PFSK-1 (cell line): ENCODE data around the gene DLX1.

Source experiments
- FOXP2 ChIP-seq: optimal IDR thresholded peaks from 2 replicates; pipeline ENCODE3; 2011; ENCODE audit warnings: borderline replicate concordance, control low read depth, inconsistent platforms; ENCODE audit not compliant: insufficient read depth; ENCODE audit errors: extremely low read length, extremely low read depth
- POLR2AphosphoS5 ChIP-seq: IDR thresholded peaks from 2 replicates; pipeline ENCODE4 v1.6.1; 2012; ENCODE audit warnings: low read depth, mild to moderate bottlenecking, control low read depth, low read length, moderate library complexity
- REST ChIP-seq, 2 experiments: IDR thresholded peaks; 2 replicates each; pipeline versions ENCODE4 v1.6.1 to v1.8.0; 2011 to 2012; ENCODE audit warnings: low read depth in 2 of 2, low read length in 2 of 2, control low read depth in 1 of 2, inconsistent platforms in 1 of 2, mild to moderate bottlenecking in 1 of 2, moderate library complexity in 1 of 2; ENCODE audit not compliant: insufficient read depth in 1 of 2
- SIN3A ChIP-seq: IDR thresholded peaks from 2 replicates; pipeline ENCODE4 v1.6.1; 2012; ENCODE audit warnings: mild to moderate bottlenecking, low read length, moderate library complexity, borderline replicate concordance; ENCODE audit not compliant: insufficient read depth
- TAF1 ChIP-seq: IDR thresholded peaks from 2 replicates; pipeline ENCODE4 v1.6.1; 2012; ENCODE audit warnings: low read length, control low read depth, borderline replicate concordance; ENCODE audit not compliant: insufficient read depth

DLX1 gene

GRCh38 chr2:172107690-172108586 lies 22.6 kb downstream of the DLX1 start:
- TF ChIP-seq SIN3A (no peak), FOXP2 (no peak), POLR2AphosphoS5 (no peak), TAF1 (no peak), REST (IDR thresholded peaks at IDR 0.05; ENCODE audit: insufficient read depth in 1 of 2, low read depth in 2 of 2, low read length in 2 of 2) (no peak)

GRCh38 chr2:172108587-172108930 lies 23.3 kb downstream of the DLX1 start:
- TF ChIP-seq SIN3A (no peak), POLR2AphosphoS5 (no peak), REST (IDR thresholded peaks at IDR 0.05; ENCODE audit: insufficient read depth in 1 of 2, low read depth in 2 of 2, low read length in 2 of 2) (no peak), FOXP2 (no peak), TAF1 (no peak)

- no peak for TF ChIP-seq SIN3A
- TF ChIP-seq REST (IDR thresholded peaks at IDR 0.05; ENCODE audit: insufficient read depth in 1 of 2, low read depth in 2 of 2, low read length in 2 of 2), result no peak
- no peak for TF ChIP-seq TAF1
- TF ChIP-seq FOXP2, result no peak
- TF ChIP-seq POLR2AphosphoS5, result no peak
Observed at GRCh38 chr2:172109256-172109987, 24.1 kb downstream of the DLX1 start.

GRCh38 chr2:172109988-172110811 lies 24.9 kb downstream of the DLX1 start:
- TF ChIP-seq REST (IDR thresholded peaks at IDR 0.05; ENCODE audit: insufficient read depth in 1 of 2, low read depth in 2 of 2, low read length in 2 of 2) (no peak), POLR2AphosphoS5 (no peak), SIN3A (no peak), TAF1 (no peak), FOXP2 (no peak)
